Measurements from ENCODE around the gene SFT2D2. TPM values are rescaled to one million over a fixed set of nuclear protein-coding genes. Genes with fewer than 3 reads are reported as not detected.
A peak's percentile ranks its signal among the peaks of the same experiment; 100 is the strongest.

The SFT2D2 gene
- polyA plus RNA-seq, 1 donor (not counting 4 experiments of a cell fraction or from before 2014, with no cell fraction given), result 27.6 TPM

DNA sequence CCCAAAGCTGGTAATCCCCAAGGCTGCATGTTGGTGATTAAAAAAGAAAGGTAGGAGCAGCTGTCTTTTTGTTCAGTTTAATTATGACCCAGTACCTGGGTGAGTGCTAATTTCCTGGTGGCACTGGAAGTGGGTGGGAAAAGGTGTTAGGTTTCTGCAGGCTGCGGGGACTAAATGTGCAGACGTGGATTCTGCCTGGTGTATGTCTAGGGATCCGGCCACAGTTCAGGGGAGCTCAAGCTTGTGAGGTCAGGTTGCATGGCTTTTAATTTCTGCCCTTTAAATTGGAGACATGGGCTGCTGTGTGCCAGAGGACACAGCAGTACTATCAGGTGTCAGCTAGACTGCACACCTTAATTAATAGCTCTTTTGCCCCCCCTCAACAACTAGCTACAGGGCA is 34.6 kb downstream of the SFT2D2 start:
- Histone ChIP-seq H3K36me3 (ENCODE audit: control insufficient read depth in 2 of 2, extremely low read depth in 1 of 2, insufficient read depth in 2 of 2, low read length in 2 of 2) (no peaks in the 10 kb centered on the region), H3K27ac (ENCODE audit: control insufficient read depth, insufficient read depth, low read length) (no peak overlapping the region), H3K9ac (ENCODE audit: control insufficient read depth, extremely low read depth, insufficient read depth, low read length) (no peak overlapping the region), H3K4me3 (ENCODE audit: control insufficient read depth in 2 of 3, extremely low read depth in 1 of 3, insufficient read depth in 2 of 3, low read depth in 1 of 3, low read length in 3 of 3) (no peak overlapping the region), H3K4me2 (ENCODE audit: control insufficient read depth, extremely low read depth, insufficient read depth, low read depth, low read length) (no peak overlapping the region), H3K4me1 (ENCODE audit: control insufficient read depth, extremely low read depth, insufficient read depth, low read length) (peaks cover 23% of the 10 kb centered on the region), H3K27me3 (ENCODE audit: control insufficient read depth, extremely low read depth, insufficient read depth, low read length) (no peaks in the 10 kb centered on the region), H2AFZ (ENCODE audit: control insufficient read depth, low read length) (no peak overlapping the region), H4K20me1 (ENCODE audit: control insufficient read depth, extremely low read depth, insufficient read depth, low read length) (no peaks in the 10 kb centered on the region), H3K9me1 (ENCODE audit: control insufficient read depth, extremely low read depth, insufficient read depth, low read length) (no peaks in the 10 kb centered on the region), H3K9me3 (ENCODE audit: control insufficient read depth, low read depth, low read length) (peaks cover 2% of the 10 kb centered on the region), H3K79me2 (ENCODE audit: control insufficient read depth, insufficient read depth, low read length) (no peaks in the 10 kb centered on the region)
- TF ChIP-seq CTCF (optimal IDR thresholded peaks at IDR 0.05 in 1 of 3, IDR thresholded peaks at IDR 0.05 in 1 of 3, conservative IDR thresholded peaks at IDR 0.05 in 1 of 3; ENCODE audit: extremely low read depth in 1 of 3, insufficient read depth in 2 of 3, low read length in 3 of 3) (no peak), EZH2 (IDR thresholded peaks at IDR 0.05; ENCODE audit: low read length) (no peak)
- dilution Hi-C loops (cut with MboI; ENCODE audit: extremely low pct_ligation_motif_present, low sequenced_read_pairs), result no loop called here
- DNase-seq (ENCODE audit: low read depth, low spot score), result no peak
- no peak for FAIRE-seq

DNA sequence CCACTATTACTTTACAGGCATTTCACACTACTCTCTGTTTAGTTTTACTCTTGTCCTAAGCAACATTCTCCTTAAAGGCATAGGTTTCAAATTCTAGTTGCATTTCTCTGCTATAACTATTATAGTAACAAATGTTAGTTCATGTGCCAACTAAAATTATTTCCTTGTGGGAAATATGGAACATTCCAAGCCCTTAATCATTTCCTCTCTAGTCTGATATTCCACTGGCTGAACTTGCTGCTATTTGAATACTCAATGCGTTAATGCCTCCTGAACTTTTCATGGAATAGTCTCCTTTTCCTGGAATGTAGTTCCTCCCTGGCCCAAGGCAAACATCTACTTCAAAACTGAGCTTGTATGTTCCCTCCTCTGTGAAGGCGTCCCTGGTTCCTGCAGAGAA is 35.6 kb downstream of the SFT2D2 start:
- H3K9me1 ChIP-seq (ENCODE audit: control insufficient read depth, extremely low read depth, insufficient read depth, low read length), result no peaks in the 10 kb centered on the region
- H3K4me1 ChIP-seq (ENCODE audit: control insufficient read depth, extremely low read depth, insufficient read depth, low read length), result peaks cover 23% of the 10 kb centered on the region
- no peak overlapping the region for H3K27ac ChIP-seq (ENCODE audit: control insufficient read depth, insufficient read depth, low read length)
- TF ChIP-seq EZH2 (IDR thresholded peaks at IDR 0.05; ENCODE audit: low read length), result no peak
- TF ChIP-seq CTCF (optimal IDR thresholded peaks at IDR 0.05 in 1 of 3, IDR thresholded peaks at IDR 0.05 in 1 of 3, conservative IDR thresholded peaks at IDR 0.05 in 1 of 3; ENCODE audit: extremely low read depth in 1 of 3, insufficient read depth in 2 of 3, low read length in 3 of 3), result no peak
- no peaks in the 10 kb centered on the region for H3K79me2 ChIP-seq (ENCODE audit: control insufficient read depth, insufficient read depth, low read length)
- peak overlapping the region; percentile 67 for H3K4me2 ChIP-seq (ENCODE audit: control insufficient read depth, extremely low read depth, insufficient read depth, low read depth, low read length)
- H2AFZ ChIP-seq (ENCODE audit: control insufficient read depth, low read length), result peak overlapping the region; percentile 21
- dilution Hi-C loops (cut with MboI; ENCODE audit: extremely low pct_ligation_motif_present, low sequenced_read_pairs), result no loop called here
- no peaks in the 10 kb centered on the region for H3K27me3 ChIP-seq (ENCODE audit: control insufficient read depth, extremely low read depth, insufficient read depth, low read length)
- DNase-seq (ENCODE audit: low read depth, low spot score) (peak; percentile 23), FAIRE-seq (peak; percentile 93)
- H3K36me3 ChIP-seq (ENCODE audit: control insufficient read depth in 2 of 2, extremely low read depth in 1 of 2, insufficient read depth in 2 of 2, low read length in 2 of 2), result no peaks in the 10 kb centered on the region
- no peaks in the 10 kb centered on the region for H3K9me3 ChIP-seq (ENCODE audit: control insufficient read depth, low read depth, low read length)
- no peak overlapping the region for H3K9ac ChIP-seq (ENCODE audit: control insufficient read depth, extremely low read depth, insufficient read depth, low read length)
- H4K20me1 ChIP-seq (ENCODE audit: control insufficient read depth, extremely low read depth, insufficient read depth, low read length), result no peaks in the 10 kb centered on the region
- H3K4me3 ChIP-seq (ENCODE audit: control insufficient read depth in 2 of 3, extremely low read depth in 1 of 3, insufficient read depth in 2 of 3, low read depth in 1 of 3, low read length in 3 of 3), result peak overlapping the region in 2 of 3 experiments; percentile 15 to 18

All from keratinocyte (primary cell).